Liver (tissue), 9 donors: ENCODE results near the gene GPR68. TPM values are rescaled to one million over a fixed set of nuclear protein-coding genes. Genes with fewer than 3 reads are reported as not detected.

Experiments used
- DNase-seq: peaks from one replicate; pipeline ENCODE4 v3.0.0-alpha.2; 2017; ENCODE audit warnings: low spot score
- H3K27ac ChIP-seq, 2 donors: one replicate each; pipeline ENCODE4 v1.7.0; 2013; ENCODE audit warnings: inconsistent platforms in 2 of 2, low read length in 2 of 2, control low read depth in 1 of 2, low read depth in 1 of 2, mild to moderate bottlenecking in 1 of 2
- H3K27me3 ChIP-seq, 4 donors: one replicate each; pipeline versions ENCODE4 v1.6.1 to v1.7.0; 2013; ENCODE audit warnings: low read length in 3 of 4, inconsistent platforms in 1 of 4, mild to moderate bottlenecking in 1 of 4, moderate library complexity in 1 of 4; ENCODE audit not compliant: control insufficient read depth in 4 of 4, insufficient read depth in 4 of 4
- H3K36me3 ChIP-seq, 4 donors: one replicate each; pipeline versions ENCODE4 v1.6.1 to v1.7.0; 2013; ENCODE audit warnings: low read length in 3 of 4, mild to moderate bottlenecking in 3 of 4, low read depth in 1 of 4, moderate library complexity in 1 of 4; ENCODE audit not compliant: control insufficient read depth in 4 of 4, insufficient read depth in 3 of 4
- H3K4me1 ChIP-seq, 4 donors: one replicate each; pipeline versions ENCODE4 v1.6.1 to v1.7.0; 2013; ENCODE audit warnings: low read length in 3 of 4, mild to moderate bottlenecking in 3 of 4, moderate library complexity in 1 of 4; ENCODE audit not compliant: control insufficient read depth in 4 of 4, insufficient read depth in 4 of 4
- H3K4me3 ChIP-seq, 3 donors: one replicate each; pipeline versions ENCODE4 v1.6.1 to v1.7.0; 2013; ENCODE audit warnings: low read length in 3 of 3, control low read depth in 1 of 3, low read depth in 1 of 3, mild to moderate bottlenecking in 1 of 3
- H3K9ac ChIP-seq, 2 donors: one replicate each; pipeline ENCODE4 v1.7.0; 2013; ENCODE audit warnings: low read length in 2 of 2, mild to moderate bottlenecking in 2 of 2, moderate library complexity in 2 of 2, control low read depth in 1 of 2, low read depth in 1 of 2
- H3K9me3 ChIP-seq, 4 donors: one replicate each; pipeline versions ENCODE4 v1.6.1 to v1.7.0; 2013; ENCODE audit warnings: low read length in 3 of 4; ENCODE audit not compliant: control insufficient read depth in 4 of 4
- CTCF ChIP-seq: fragments of 150-350 bp; IDR thresholded peaks from 2 replicates; pipeline ENCODE4 v1.5.1; 2017; ENCODE audit warnings: improper control_type of control experiment, low read depth, low read length; ENCODE audit not compliant: missing input control
- EGR1 ChIP-seq, 2 donors: IDR thresholded peaks; 2 replicates each; pipeline ENCODE4 v1.6.1; 2016 to 2018; ENCODE audit warnings: antibody characterized with exemption in 2 of 2, low read depth in 2 of 2
- FOXA1 ChIP-seq: IDR thresholded peaks from 2 replicates; pipeline ENCODE4 v1.6.1; 2016; ENCODE audit warnings: antibody characterized with exemption
- FOXA2 ChIP-seq: IDR thresholded peaks from 2 replicates; pipeline ENCODE4 v1.6.1; 2016; ENCODE audit warnings: antibody characterized with exemption
- GABPA ChIP-seq, 2 donors: IDR thresholded peaks in 1 of 2; conservative IDR thresholded peaks in 1 of 2; 2 replicates each; pipeline ENCODE4 v1.6.1; 2016; ENCODE audit warnings: antibody characterized with exemption in 2 of 2, mild to moderate bottlenecking in 1 of 2, moderate library complexity in 1 of 2
- HNF4A ChIP-seq, 2 donors: conservative IDR thresholded peaks; 2 replicates each; pipeline ENCODE4 v1.6.1; 2016; ENCODE audit warnings: antibody characterized with exemption in 2 of 2, mild to moderate bottlenecking in 2 of 2
- HNF4G ChIP-seq: IDR thresholded peaks from 2 replicates; pipeline ENCODE4 v1.6.1; 2016; ENCODE audit warnings: antibody characterized with exemption
- JUND ChIP-seq, 2 donors: IDR thresholded peaks; 2 replicates each; pipeline ENCODE4 v1.6.1; 2016; ENCODE audit warnings: antibody characterized with exemption in 2 of 2
- MAX ChIP-seq: IDR thresholded peaks from 2 replicates; pipeline ENCODE4 v1.6.1; 2016; ENCODE audit warnings: antibody characterized with exemption
- NR2F2 ChIP-seq: IDR thresholded peaks from 2 replicates; pipeline ENCODE4 v1.6.1; 2016; ENCODE audit warnings: antibody characterized with exemption
- RAD21 ChIP-seq, 2 donors: IDR thresholded peaks; 2 replicates each; pipeline ENCODE4 v1.6.1; 2016; ENCODE audit warnings: antibody characterized with exemption in 2 of 2, mild to moderate bottlenecking in 2 of 2
- REST ChIP-seq: IDR thresholded peaks from 2 replicates; pipeline ENCODE4 v1.6.1; 2016; ENCODE audit warnings: antibody characterized with exemption, mild to moderate bottlenecking
- SP1 ChIP-seq: IDR thresholded peaks from 2 replicates; pipeline ENCODE4 v1.6.1; 2018; ENCODE audit warnings: antibody characterized with exemption, mild to moderate bottlenecking
- TAF1 ChIP-seq: conservative IDR thresholded peaks from 2 replicates; pipeline ENCODE4 v1.6.1; 2016; ENCODE audit warnings: antibody characterized with exemption, mild to moderate bottlenecking
- YY1 ChIP-seq: IDR thresholded peaks from 2 replicates; pipeline ENCODE4 v1.6.1; 2016; ENCODE audit warnings: antibody characterized with exemption, mild to moderate bottlenecking
- WGBS: extraction: QIAGEN DNeasy Blood & Tissue Kit; methylation state at CpG from one replicate; pipeline ENCODE4 v1.1.7; 2013; 5-methylcytosine and 5-hydroxymethylcytosine counted together
- polyA plus RNA-seq, 2 donors: library from polyadenylated mRNA; stranded (reverse) in 1 of 2; unstranded in 1 of 2; fragments of 200-250 nt in 1 of 2; fragments of >200 nt in 1 of 2; fragmentation: Nextera tagmentation in 1 of 2; extraction: Ambion mirVana in 1 of 2; gene quantifications; one replicate each; pipeline versions ENCODE4 v1.2.1 to v1.2.3, GENCODE V29; 2013 to 2015
- total RNA-seq, 2 donors: library from RNA; depleted of rRNA; stranded (reverse); fragments of >200 nt; gene quantifications; one replicate each; pipeline ENCODE4 v1.2.3, GENCODE V29; 2014
- TF ChIP-seq, protein P1 (sequence below): IDR thresholded peaks from 2 replicates; pipeline ENCODE4 v1.6.1; 2016; ENCODE audit warnings: antibody characterized with exemption
- TF ChIP-seq, protein P2 (sequence below): IDR thresholded peaks from 2 replicates; pipeline ENCODE4 v1.6.1; 2016; ENCODE audit warnings: antibody characterized with exemption
- donor health status: healthy.
- donor health status: healthy.
- donor health status: healthy.
- donor health status: healthy.
- donor health status: healthy.

Gene GPR68
- total and polyA plus RNA-seq, 4 donors: 0.17 to 0.37 (median 0.33) TPM; not detected in 1

GRCh38 chr14:91294153-91294552, 49.6 kb upstream of the GPR68 start:
- 90% methylated on average over 7 of the region's 7 CpGs for WGBS
- Histone ChIP-seq H3K27ac (no peak overlapping the region), H3K36me3 (peaks cover 0 to 62% (median 17%) of the 10 kb centered on the region in 4 donors), H3K9ac (no peak overlapping the region), H3K4me1 (no peaks in the 10 kb centered on the region), H3K4me3 (no peak overlapping the region), H3K9me3 (no peaks in the 10 kb centered on the region), H3K27me3 (no peaks in the 10 kb centered on the region)
- TF ChIP-seq REST: no peak
- TF ChIP-seq TAF1: no peak
- no peak for TF ChIP-seq HNF4G
- TF ChIP-seq, protein P1, sequence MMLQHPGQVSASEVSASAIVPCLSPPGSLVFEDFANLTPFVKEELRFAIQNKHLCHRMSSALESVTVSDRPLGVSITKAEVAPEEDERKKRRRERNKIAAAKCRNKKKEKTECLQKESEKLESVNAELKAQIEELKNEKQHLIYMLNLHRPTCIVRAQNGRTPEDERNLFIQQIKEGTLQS: no peak
- TF ChIP-seq HNF4A (conservative IDR thresholded peaks at IDR 0.05): no peak
- TF ChIP-seq, protein P2, sequence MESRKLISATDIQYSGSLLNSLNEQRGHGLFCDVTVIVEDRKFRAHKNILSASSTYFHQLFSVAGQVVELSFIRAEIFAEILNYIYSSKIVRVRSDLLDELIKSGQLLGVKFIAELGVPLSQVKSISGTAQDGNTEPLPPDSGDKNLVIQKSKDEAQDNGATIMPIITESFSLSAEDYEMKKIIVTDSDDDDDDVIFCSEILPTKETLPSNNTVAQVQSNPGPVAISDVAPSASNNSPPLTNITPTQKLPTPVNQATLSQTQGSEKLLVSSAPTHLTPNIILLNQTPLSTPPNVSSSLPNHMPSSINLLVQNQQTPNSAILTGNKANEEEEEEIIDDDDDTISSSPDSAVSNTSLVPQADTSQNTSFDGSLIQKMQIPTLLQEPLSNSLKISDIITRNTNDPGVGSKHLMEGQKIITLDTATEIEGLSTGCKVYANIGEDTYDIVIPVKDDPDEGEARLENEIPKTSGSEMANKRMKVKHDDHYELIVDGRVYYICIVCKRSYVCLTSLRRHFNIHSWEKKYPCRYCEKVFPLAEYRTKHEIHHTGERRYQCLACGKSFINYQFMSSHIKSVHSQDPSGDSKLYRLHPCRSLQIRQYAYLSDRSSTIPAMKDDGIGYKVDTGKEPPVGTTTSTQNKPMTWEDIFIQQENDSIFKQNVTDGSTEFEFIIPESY: no peak
- no peak for TF ChIP-seq CTCF
- no peak for DNase-seq

GRCh38 chr14:91293281-91293680, 48.8 kb upstream of the GPR68 start:
- WGBS: 56% methylated on average over 12 of the region's 12 CpGs
- Histone ChIP-seq H3K27me3 (no peaks in the 10 kb centered on the region), H3K27ac (no peak overlapping the region), H3K4me3 (no peak overlapping the region), H3K36me3 (peaks cover 0 to 62% (median 18%) of the 10 kb centered on the region in 4 donors), H3K4me1 (no peaks in the 10 kb centered on the region), H3K9me3 (no peaks in the 10 kb centered on the region), H3K9ac (no peak overlapping the region)
- no peak for DNase-seq
- TF ChIP-seq HNF4A (conservative IDR thresholded peaks at IDR 0.05) (no peak), GABPA (IDR thresholded peaks at IDR 0.05 in 1 of 2, conservative IDR thresholded peaks at IDR 0.05 in 1 of 2) (no peak), SP1 (no peak), NR2F2 (no peak), MAX (no peak), FOXA2 (no peak), JUND (IDR thresholded peaks at IDR 0.05) (no peak), RAD21 (IDR thresholded peaks at IDR 0.05) (no peak), YY1 (no peak), FOXA1 (no peak), EGR1 (IDR thresholded peaks at IDR 0.05; ENCODE audit: low read depth in 2 of 2) (no peak), CTCF (no peak)
- TF ChIP-seq, protein P2: no peak
- TF ChIP-seq, protein P1: no peak
